K562 (cell line): Measurements from ENCODE around the gene TCL1B. TPM values are rescaled to one million over a fixed set of nuclear protein-coding genes. Genes with fewer than 3 reads are reported as not detected.
"Not testable (repeated sequence)": the region's sequence is repeated elsewhere in the genome, so short reads cannot be mapped to it uniquely, and the experiment has no call there.

Experiments used
- ATAC-seq: fragments of 200-7000 bp; cut with Tn5 transposase; 3 replicates; pipeline ENCODE4 v1.9.1; 2020; ENCODE audit warnings: moderate library complexity
- BruUV-seq: library from RNA; stranded (reverse); fragments of 400-500 nt; replicated peaks from 2 replicates; lab custom pipeline; 2021; lab: Mats Ljungman, UMichigan
- CTCF ChIA-PET: fragments of 300-600 bp; formaldehyde crosslinking; extraction: SDS; loops from one replicate; lab custom pipeline; 2021; ENCODE audit warnings: low intra/inter-chr PET ratio; lab: Yijun Ruan, JAX
- POLR2A ChIA-PET: fragments of 300-600, 350-650 bp; sonication (Branson Sonifier 250); formaldehyde crosslinking; extraction: SDS; loops from one replicate; lab custom pipeline; 2021; ENCODE audit warnings: antibody characterized with exemption, inconsistent platforms; lab: Yijun Ruan, JAX
- DNase-seq, 4 experiments: peaks; one replicate each; pipeline versions ENCODE4 v3.0.0 to v3.0.0-alpha.2; 2011 to 2018; ENCODE audit warnings: low spot score in 3 of 4, mixed read lengths in 3 of 4; ENCODE audit errors: extremely low read depth in 1 of 4
- FAIRE-seq: peaks from 2 replicates; lab custom pipeline; 2011; peaks lifted over from hg19 to GRCh38; lab: Jason Lieb, UNC
- H2AFZ ChIP-seq: 2 replicates; pipeline ENCODE4 v1.6.0; 2011; ENCODE audit warnings: low read depth, low read length, control low read depth, inconsistent platforms
- H3K27ac ChIP-seq: fragments of 200-600 bp; 3 replicates; pipeline ENCODE4 v1.8.0; 2011; ENCODE audit warnings: low read depth, mild to moderate bottlenecking, control low read depth, inconsistent platforms, low read length, moderate library complexity, mixed read lengths; ENCODE audit errors: extremely low read depth
- H3K27me3 ChIP-seq, 2 experiments: fragments of 300-600 bp in 1 of 2; 2 replicates in 1 of 2; 3 replicates in 1 of 2; pipeline versions ENCODE4 v1.6.0 to v1.8.0; 2011; ENCODE audit warnings: inconsistent platforms in 2 of 2, low read length in 2 of 2, mild to moderate bottlenecking in 1 of 2, mixed read lengths in 1 of 2, moderate library complexity in 1 of 2; ENCODE audit not compliant: control insufficient read depth in 2 of 2, insufficient read depth in 2 of 2
- H3K36me3 ChIP-seq: fragments of 300-600 bp; 3 replicates; pipeline ENCODE4 v1.8.0; 2011; ENCODE audit warnings: mild to moderate bottlenecking, low read length, inconsistent platforms; ENCODE audit not compliant: control insufficient read depth, insufficient read depth
- H3K4me1 ChIP-seq, 2 experiments: fragments of 200-600 bp in 1 of 2; replicated peaks in 1 of 2; 2 replicates in 1 of 2; 3 replicates in 1 of 2; pipeline versions ENCODE4 v1.5.1 to v1.8.0; 2011; ENCODE audit warnings: inconsistent platforms in 2 of 2, low read length in 2 of 2, mild to moderate bottlenecking in 1 of 2, mixed read lengths in 1 of 2, moderate library complexity in 1 of 2; ENCODE audit not compliant: control insufficient read depth in 2 of 2, insufficient read depth in 2 of 2
- H3K4me2 ChIP-seq: 2 replicates; pipeline ENCODE4 v1.6.1; 2011; ENCODE audit warnings: low read length, control low read depth, inconsistent platforms, mixed read lengths; ENCODE audit not compliant: insufficient read depth
- H3K4me3 ChIP-seq: fragments of 200-600 bp; sonication (generic), shearing (Covaris generic); 2 replicates; pipeline ENCODE4 v1.5.1; 2016; ENCODE audit warnings: control low read depth, inconsistent platforms
- H3K79me2 ChIP-seq: fragments of 200-600 bp; 3 replicates; pipeline ENCODE4 v1.8.0; 2011; ENCODE audit warnings: low read length, inconsistent platforms; ENCODE audit not compliant: control insufficient read depth, insufficient read depth
- H3K9ac ChIP-seq, 2 experiments: 2 replicates each; pipeline versions ENCODE4 v1.6.0 to v1.6.1; 2011; ENCODE audit warnings: low read depth in 2 of 2, low read length in 2 of 2, control low read depth in 1 of 2, inconsistent platforms in 1 of 2, mild to moderate bottlenecking in 1 of 2, mixed read lengths in 1 of 2; ENCODE audit not compliant: insufficient read depth in 1 of 2
- H3K9me1 ChIP-seq: one replicate; pipeline ENCODE4 v1.6.0; 2011; ENCODE audit warnings: inconsistent platforms, mild to moderate bottlenecking, low read length, moderate library complexity; ENCODE audit not compliant: control insufficient read depth, insufficient read depth
- H3K9me3 ChIP-seq: replicated peaks from 2 replicates; pipeline ENCODE4 v1.5.1; 2011; ENCODE audit warnings: low read depth, low read length, inconsistent platforms; ENCODE audit not compliant: control insufficient read depth, insufficient read depth
- H4K20me1 ChIP-seq: replicated peaks from 2 replicates; pipeline ENCODE4 v1.6.1; 2011; ENCODE audit warnings: low read length, inconsistent platforms, mixed read lengths; ENCODE audit not compliant: control insufficient read depth, insufficient read depth
- SRSF7 ChIP-seq: fragments of 200-400 bp; formaldehyde crosslinking; optimal IDR thresholded peaks from 2 replicates; pipeline ENCODE3; 2017; ENCODE audit warnings: mild to moderate bottlenecking, low read depth, low read length
- TEAD2 ChIP-seq: fragments of 450-650 bp; IDR thresholded peaks from 2 replicates; pipeline ENCODE4 v1.6.1; 2016; ENCODE audit warnings: missing genetic modification characterization, control low read depth, missing compliant biosample characterization
- ZBTB33 ChIP-seq: sonication (generic); formaldehyde crosslinking; IDR thresholded peaks from 2 replicates; pipeline ENCODE4 v1.8.1; 2023; ENCODE audit warnings: mild to moderate bottlenecking, missing genetic modification reagents
- ZNF23 ChIP-seq: fragments of 250-450 bp; sonication (Bioruptor Pico); IDR thresholded peaks from 2 replicates; pipeline ENCODE4 v1.4.0; 2020; ENCODE audit warnings: mild to moderate bottlenecking
- ZNF384 ChIP-seq: IDR thresholded peaks from 2 replicates; pipeline ENCODE4 v1.6.1; 2012; ENCODE audit warnings: low read depth, low read length, improper control_type of control experiment
- ZNF41 ChIP-seq: fragments of 250-450 bp; sonication (Bioruptor Pico); conservative IDR thresholded peaks from 2 replicates; pipeline ENCODE4 v1.4.0; 2020; ENCODE audit warnings: mild to moderate bottlenecking
- ZNF551 ChIP-seq: fragments of 250-450 bp; sonication (Bioruptor Pico); IDR thresholded peaks from 2 replicates; pipeline ENCODE4 v1.5.0; 2021; ENCODE audit warnings: mild to moderate bottlenecking, moderate library complexity
- ZNF586 ChIP-seq: fragments of 450-650 bp; formaldehyde crosslinking; conservative IDR thresholded peaks from 2 replicates; pipeline ENCODE4 v1.4.0; 2020; ENCODE audit warnings: mild to moderate bottlenecking, moderate library complexity
- WGBS: fragments of 100-300 bp; shearing (Covaris generic); methylation state at CpG from one replicate; pipeline ENCODE4 v1.1.6; 2016; ENCODE audit warnings: low coverage, mixed read lengths; ENCODE audit not compliant: insufficient coverage; ENCODE audit errors: missing lambda C conversion rate; 5-methylcytosine and 5-hydroxymethylcytosine counted together
- in situ Hi-C: fragments of 300-500 bp; cut with MboI; formaldehyde crosslinking; loops from 4 replicates; pipeline ENCODE4 v1.15.0; 2018; ENCODE audit warnings: inconsistent platforms, mixed read lengths
- intact Hi-C: fragments of 100-400 bp; cut with micrococcal nuclease; formaldehyde crosslinking; loops from 2 replicates; pipeline ENCODE4 v1.14.2; 2022
- polyA plus RNA-seq, 8 experiments: library from polyadenylated mRNA; depleted of rRNA in 4 of 8; stranded (reverse) in 5 of 8; unstranded in 3 of 8; fragments of >200 nt; fragmentation: Nextera tagmentation in 2 of 8; fragmentation: Illumina TruSeq in 1 of 8; extraction: Ambion mirVana in 2 of 8; extraction: Trizol in 1 of 8; gene quantifications; 2 replicates each; pipeline versions ENCODE4 v1.2.1 to v1.2.3, GENCODE V29; 2011 to 2014; ENCODE audit warnings: inconsistent platforms in 1 of 8, missing spikeins in 1 of 8
- total RNA-seq, 7 experiments: library from RNA; depleted of rRNA in 6 of 7; stranded (reverse); fragments of >200 nt in 6 of 7; fragmentation: Illumina TruSeq in 2 of 7; extraction: Trizol in 2 of 7; gene quantifications; 2 replicates each; pipeline versions ENCODE4 v1.2.1 to v1.2.3, GENCODE V29; 2011 to 2021; ENCODE audit warnings: low replicate concordance in 1 of 7
- TF ChIP-seq, protein P1 (sequence below), 3 experiments: IDR thresholded peaks in 2 of 3; conservative IDR thresholded peaks in 1 of 3; 2 replicates each; pipeline ENCODE4 v1.5.1; 2011 to 2012; ENCODE audit warnings: low read length in 3 of 3, mild to moderate bottlenecking in 3 of 3, control low read depth in 2 of 3, improper control_type of control experiment in 1 of 3, inconsistent platforms in 1 of 3, low read depth in 1 of 3, mixed read lengths in 1 of 3, moderate library complexity in 1 of 3; ENCODE audit not compliant: insufficient read depth in 2 of 3
- TF ChIP-seq, protein P2 (sequence below): sonication (generic); formaldehyde crosslinking; IDR thresholded peaks from 2 replicates; pipeline ENCODE4 v1.8.1; 2022; ENCODE audit warnings: missing genetic modification reagents

TCL1B gene
- total and polyA plus RNA-seq, 9 of the 15 experiments (the other 6 are each of a cell fraction or from before 2014, with no cell fraction given) = not detected

- H3K4me2 ChIP-seq, FAIRE-seq, H3K36me3 ChIP-seq, H3K9ac ChIP-seq, H3K79me2 ChIP-seq, H3K9me3 ChIP-seq, POLR2A ChIA-PET, H2AFZ ChIP-seq, H3K4me1 ChIP-seq, H4K20me1 ChIP-seq, intact Hi-C loops, BruUV-seq, in situ Hi-C loops, H3K9me1 ChIP-seq, H3K27ac ChIP-seq, H3K4me3 ChIP-seq: not testable (repeated sequence)
- DNase-seq (peak; percentile 12 to 26 (median 18)), ATAC-seq (peak; percentile 70)
- CTCF ChIA-PET = interaction anchor here (0.7 kb wide), 1 partner anchor 21 kb away, joined by 4 read pairs; the partner anchor contains the start of gene TCL1B
- 0% methylated on average over 2 of the region's 8 CpGs for WGBS
- peaks cover 0 to 16% of the 10 kb centered on the region in 2 experiments; a peak in 2 of 5 replicates for H3K27me3 ChIP-seq
- TF ChIP-seq, protein P1, sequence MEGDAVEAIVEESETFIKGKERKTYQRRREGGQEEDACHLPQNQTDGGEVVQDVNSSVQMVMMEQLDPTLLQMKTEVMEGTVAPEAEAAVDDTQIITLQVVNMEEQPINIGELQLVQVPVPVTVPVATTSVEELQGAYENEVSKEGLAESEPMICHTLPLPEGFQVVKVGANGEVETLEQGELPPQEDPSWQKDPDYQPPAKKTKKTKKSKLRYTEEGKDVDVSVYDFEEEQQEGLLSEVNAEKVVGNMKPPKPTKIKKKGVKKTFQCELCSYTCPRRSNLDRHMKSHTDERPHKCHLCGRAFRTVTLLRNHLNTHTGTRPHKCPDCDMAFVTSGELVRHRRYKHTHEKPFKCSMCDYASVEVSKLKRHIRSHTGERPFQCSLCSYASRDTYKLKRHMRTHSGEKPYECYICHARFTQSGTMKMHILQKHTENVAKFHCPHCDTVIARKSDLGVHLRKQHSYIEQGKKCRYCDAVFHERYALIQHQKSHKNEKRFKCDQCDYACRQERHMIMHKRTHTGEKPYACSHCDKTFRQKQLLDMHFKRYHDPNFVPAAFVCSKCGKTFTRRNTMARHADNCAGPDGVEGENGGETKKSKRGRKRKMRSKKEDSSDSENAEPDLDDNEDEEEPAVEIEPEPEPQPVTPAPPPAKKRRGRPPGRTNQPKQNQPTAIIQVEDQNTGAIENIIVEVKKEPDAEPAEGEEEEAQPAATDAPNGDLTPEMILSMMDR (IDR thresholded peaks at IDR 0.05 in 2 of 3, conservative IDR thresholded peaks at IDR 0.05 in 1 of 3; ENCODE audit: insufficient read depth in 2 of 3, low read depth in 1 of 3, low read length in 3 of 3) = peak; percentile 8 to 23 (median 16); a peak in 2 of 6 replicates
- peak; percentile 60 for TF ChIP-seq ZNF384
These were observed 20.7 kb upstream of the TCL1B start for GRCh38 chr14:95665530-95665929.

DNA sequence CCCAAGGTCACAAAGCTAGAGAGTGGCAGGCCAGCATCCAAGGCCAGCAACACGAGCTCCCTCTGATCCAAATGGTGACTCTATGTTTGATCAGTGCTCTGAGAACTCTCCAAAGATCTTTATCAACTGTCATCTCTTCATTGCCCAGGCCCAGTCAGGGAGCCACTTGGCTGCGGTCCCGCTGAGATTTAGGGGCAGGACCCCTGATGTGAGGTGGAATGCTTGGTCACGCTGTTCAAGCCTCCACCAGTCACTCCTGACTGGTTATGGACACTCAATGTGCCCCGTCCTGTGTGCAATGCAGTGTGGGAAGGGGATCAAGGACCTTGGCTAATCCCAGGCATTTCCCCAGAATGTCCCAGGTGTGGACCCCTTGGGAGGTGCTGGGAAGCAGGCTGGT, 19.8 kb upstream of the TCL1B start:
- H3K9ac ChIP-seq = no peak overlapping the region
- POLR2A ChIA-PET = interaction anchor here (0.6 to 1.0 kb wide), 2 partner anchors 17 to 231 kb away, joined by 3 to 4 read pairs; no protein-coding TSS in a partner anchor
- H3K4me3 ChIP-seq = no peak overlapping the region
- H3K27ac ChIP-seq = no peak overlapping the region
- in situ Hi-C loops (no loop called here), intact Hi-C loops (no loop called here)
- H3K36me3 ChIP-seq = no peaks in the 10 kb centered on the region
- H3K27me3 ChIP-seq = peaks cover 0 to 22% of the 10 kb centered on the region in 2 experiments; a peak in 1 of 5 replicates
- no peak overlapping the region for H3K4me2 ChIP-seq
- WGBS = 5% methylated on average over 5 of the region's 5 CpGs
- no peaks in the 10 kb centered on the region for H3K9me3 ChIP-seq
- no peak overlapping the region for H2AFZ ChIP-seq
- no peaks in the 10 kb centered on the region for H3K9me1 ChIP-seq
- H4K20me1 ChIP-seq = no peaks in the 10 kb centered on the region; the same call in 1 of the 2 replicates
- CTCF ChIA-PET = no interaction called here
- DNase-seq = no peak
- H3K4me1 ChIP-seq = peaks cover 0 to 3% of the 10 kb centered on the region in 2 experiments; a peak in 2 of 5 replicates
- no peak for FAIRE-seq
- no peaks in the 10 kb centered on the region for H3K79me2 ChIP-seq
- no peak for ATAC-seq
- BruUV-seq = no TSS peak
- TF ChIP-seq SRSF7 = no peak
- no peak for TF ChIP-seq TEAD2 (tag)
- no peak for TF ChIP-seq ZNF586
- no peak for TF ChIP-seq ZNF41 (CRISPR knock-in tag)
- no peak for TF ChIP-seq ZBTB33 (CRISPR knock-in tag)
- TF ChIP-seq ZNF23 (CRISPR knock-in tag) = no peak
- TF ChIP-seq ZNF551 = no peak
- TF ChIP-seq, protein P2, sequence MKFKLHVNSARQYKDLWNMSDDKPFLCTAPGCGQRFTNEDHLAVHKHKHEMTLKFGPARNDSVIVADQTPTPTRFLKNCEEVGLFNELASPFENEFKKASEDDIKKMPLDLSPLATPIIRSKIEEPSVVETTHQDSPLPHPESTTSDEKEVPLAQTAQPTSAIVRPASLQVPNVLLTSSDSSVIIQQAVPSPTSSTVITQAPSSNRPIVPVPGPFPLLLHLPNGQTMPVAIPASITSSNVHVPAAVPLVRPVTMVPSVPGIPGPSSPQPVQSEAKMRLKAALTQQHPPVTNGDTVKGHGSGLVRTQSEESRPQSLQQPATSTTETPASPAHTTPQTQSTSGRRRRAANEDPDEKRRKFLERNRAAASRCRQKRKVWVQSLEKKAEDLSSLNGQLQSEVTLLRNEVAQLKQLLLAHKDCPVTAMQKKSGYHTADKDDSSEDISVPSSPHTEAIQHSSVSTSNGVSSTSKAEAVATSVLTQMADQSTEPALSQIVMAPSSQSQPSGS (CRISPR knock-in tag) = no peak
